ENCODE data around the gene KIF26B. TPM values are rescaled to one million over a fixed set of nuclear protein-coding genes. Genes with fewer than 3 reads are reported as not detected.

The KIF26B gene
- total RNA-seq, 1 experiment from 2014 or later = 2.3 TPM

GRCh38 chr1:245753807-245754206 is 599.0 kb downstream of the KIF26B start:
- Histone ChIP-seq H3K27ac (ENCODE audit: low read length) (peak overlapping the region; percentile 99), H3K36me3 (ENCODE audit: insufficient read depth, low read length) (no peaks in the 10 kb centered on the region), H3K4me3 (ENCODE audit: low read length) (no peak overlapping the region; the same call in 1 of the 2 replicates), H3K9me2 (replicated peaks; ENCODE audit: insufficient read depth, low read length) (no peaks in the 10 kb centered on the region), H3K27me3 (ENCODE audit: low read length) (no peaks in the 10 kb centered on the region), H3K4me1 (ENCODE audit: low read length) (peaks cover 47% of the 10 kb centered on the region), H3K9ac (ENCODE audit: low read length) (peak overlapping the region; percentile 34; the same call in 1 of the 2 replicates), H3K9me3 (ENCODE audit: low read length) (no peaks in the 10 kb centered on the region), H2AFZ (ENCODE audit: low read length) (no peak overlapping the region), H3K4me2 (ENCODE audit: low read depth, low read length, poor library complexity, severe bottlenecking) (peak overlapping the region; percentile 70), H4K20me1 (ENCODE audit: insufficient read depth, low read depth, low read length) (no peaks in the 10 kb centered on the region), H3K79me2 (ENCODE audit: low read length) (no peaks in the 10 kb centered on the region)
- DNase-seq = peak; percentile 56

- no peaks in the 10 kb centered on the region for H4K20me1 ChIP-seq (ENCODE audit: insufficient read depth, low read depth, low read length)
- peak overlapping the region; percentile 70 for H3K4me2 ChIP-seq (ENCODE audit: low read depth, low read length, poor library complexity, severe bottlenecking)
- peaks cover 47% of the 10 kb centered on the region for H3K4me1 ChIP-seq (ENCODE audit: low read length)
- peak overlapping the region; percentile 73 for H3K9ac ChIP-seq (ENCODE audit: low read length)
- H3K36me3 ChIP-seq (ENCODE audit: insufficient read depth, low read length) = no peaks in the 10 kb centered on the region
- H3K4me3 ChIP-seq (ENCODE audit: low read length) = peak overlapping the region; percentile 59
- DNase-seq = peak; percentile 87
- no peaks in the 10 kb centered on the region for H3K27me3 ChIP-seq (ENCODE audit: low read length)
- no peak overlapping the region for H2AFZ ChIP-seq (ENCODE audit: low read length)
- no peaks in the 10 kb centered on the region for H3K9me3 ChIP-seq (ENCODE audit: low read length)
- H3K27ac ChIP-seq (ENCODE audit: low read length) = peak overlapping the region; percentile 99
- no peaks in the 10 kb centered on the region for H3K9me2 ChIP-seq (replicated peaks; ENCODE audit: insufficient read depth, low read length)
- no peaks in the 10 kb centered on the region for H3K79me2 ChIP-seq (ENCODE audit: low read length)
These were observed 599.7 kb downstream of the KIF26B start for GRCh38 chr1:245754463-245754961.

Small RNA genes lying within 50 kb of the gene (small RNA-seq; reads per million reads assigned to genes)
- gene DNAJC19P8 = not detected
- not detected for gene RNU1-132P
